ENCODE data around the gene GPR141.

GPR141 gene

GRCh38 chr7:37686556-37687345, 3.2 kb downstream of the GPR141 start:
- Histone ChIP-seq H3K4me1 (ENCODE audit: control insufficient read depth in 1 of 2, insufficient read depth in 2 of 2, low read length in 2 of 2) (no peaks in the 10 kb centered on the region), H4K12ac (ENCODE audit: low read depth, low read length) (no peak overlapping the region), H2AFZ (ENCODE audit: insufficient read depth, low read length, poor library complexity) (no peak overlapping the region), H3K9ac (ENCODE audit: low read length) (no peak overlapping the region), H2BK12ac (ENCODE audit: low read length) (no peak overlapping the region), H3K18ac (ENCODE audit: low read length) (no peak overlapping the region), H2BK5ac (ENCODE audit: low read depth, low read length, poor library complexity) (no peak overlapping the region), H4K8ac (ENCODE audit: low read depth, low read length) (no peak overlapping the region), H3K14ac (ENCODE audit: low read length) (no peak overlapping the region), H3K4ac (ENCODE audit: low read depth, low read length) (no peak overlapping the region), H4K91ac (ENCODE audit: low read depth, low read length) (no peak overlapping the region), H3K36me3 (ENCODE audit: control insufficient read depth in 1 of 2, insufficient read depth in 2 of 2, low read length in 2 of 2) (no peaks in the 10 kb centered on the region), H3K4me3 (ENCODE audit: low read depth, low read length) (no peak overlapping the region), H2AK5ac (ENCODE audit: low read length) (no peak overlapping the region), H3K23ac (ENCODE audit: low read length) (no peak overlapping the region), H3K79me2 (ENCODE audit: control insufficient read depth, insufficient read depth, low read length, poor library complexity) (no peaks in the 10 kb centered on the region), H3K27me3 (ENCODE audit: insufficient read depth, low read length) (no peaks in the 10 kb centered on the region), H3K4me2 (ENCODE audit: low read length) (no peak overlapping the region), H2BK120ac (ENCODE audit: insufficient read depth, low read length, poor library complexity) (no peak overlapping the region), H3K27ac (ENCODE audit: low read depth, low read length) (no peak overlapping the region), H3K9me3 (ENCODE audit: insufficient read depth, low read depth, low read length) (no peaks in the 10 kb centered on the region), H3K79me1 (ENCODE audit: low read length) (no peaks in the 10 kb centered on the region)
- DNase-seq: no peak
- WGBS (ENCODE audit: extremely low coverage, insufficient coverage, insufficient read length): no CpG with 5 or more reads among the region's 4 CpGs

- Histone ChIP-seq H3K79me2 (ENCODE audit: control insufficient read depth, insufficient read depth, low read length, poor library complexity) (no peaks in the 10 kb centered on the region), H2BK5ac (ENCODE audit: low read depth, low read length, poor library complexity) (no peak overlapping the region), H3K36me3 (ENCODE audit: control insufficient read depth in 1 of 2, insufficient read depth in 2 of 2, low read length in 2 of 2) (no peaks in the 10 kb centered on the region), H3K18ac (ENCODE audit: low read length) (no peak overlapping the region), H3K9ac (ENCODE audit: low read length) (no peak overlapping the region), H3K4me2 (ENCODE audit: low read length) (no peak overlapping the region), H4K12ac (ENCODE audit: low read depth, low read length) (no peak overlapping the region), H3K27me3 (ENCODE audit: insufficient read depth, low read length) (no peaks in the 10 kb centered on the region), H3K4me1 (ENCODE audit: control insufficient read depth in 1 of 2, insufficient read depth in 2 of 2, low read length in 2 of 2) (peaks cover 4 to 7% of the 10 kb centered on the region in 2 experiments), H2BK12ac (ENCODE audit: low read length) (no peak overlapping the region), H2AK5ac (ENCODE audit: low read length) (no peak overlapping the region), H3K4me3 (ENCODE audit: low read depth, low read length) (no peak overlapping the region), H3K27ac (ENCODE audit: low read depth, low read length) (no peak overlapping the region), H4K8ac (ENCODE audit: low read depth, low read length) (no peak overlapping the region), H3K9me3 (ENCODE audit: insufficient read depth, low read depth, low read length) (no peaks in the 10 kb centered on the region), H2BK120ac (ENCODE audit: insufficient read depth, low read length, poor library complexity) (no peak overlapping the region), H3K79me1 (ENCODE audit: low read length) (no peaks in the 10 kb centered on the region), H3K4ac (ENCODE audit: low read depth, low read length) (no peak overlapping the region), H2AFZ (ENCODE audit: insufficient read depth, low read length, poor library complexity) (no peak overlapping the region), H4K91ac (ENCODE audit: low read depth, low read length) (no peak overlapping the region), H3K14ac (ENCODE audit: low read length) (no peak overlapping the region), H3K23ac (ENCODE audit: low read length) (no peak overlapping the region)
- no peak for DNase-seq
- no CpG with 5 or more reads among the region's 11 CpGs for WGBS (ENCODE audit: extremely low coverage, insufficient coverage, insufficient read length)
Measured at GRCh38 chr7:37690206-37690605, 6.6 kb downstream of the GPR141 start.

DNA sequence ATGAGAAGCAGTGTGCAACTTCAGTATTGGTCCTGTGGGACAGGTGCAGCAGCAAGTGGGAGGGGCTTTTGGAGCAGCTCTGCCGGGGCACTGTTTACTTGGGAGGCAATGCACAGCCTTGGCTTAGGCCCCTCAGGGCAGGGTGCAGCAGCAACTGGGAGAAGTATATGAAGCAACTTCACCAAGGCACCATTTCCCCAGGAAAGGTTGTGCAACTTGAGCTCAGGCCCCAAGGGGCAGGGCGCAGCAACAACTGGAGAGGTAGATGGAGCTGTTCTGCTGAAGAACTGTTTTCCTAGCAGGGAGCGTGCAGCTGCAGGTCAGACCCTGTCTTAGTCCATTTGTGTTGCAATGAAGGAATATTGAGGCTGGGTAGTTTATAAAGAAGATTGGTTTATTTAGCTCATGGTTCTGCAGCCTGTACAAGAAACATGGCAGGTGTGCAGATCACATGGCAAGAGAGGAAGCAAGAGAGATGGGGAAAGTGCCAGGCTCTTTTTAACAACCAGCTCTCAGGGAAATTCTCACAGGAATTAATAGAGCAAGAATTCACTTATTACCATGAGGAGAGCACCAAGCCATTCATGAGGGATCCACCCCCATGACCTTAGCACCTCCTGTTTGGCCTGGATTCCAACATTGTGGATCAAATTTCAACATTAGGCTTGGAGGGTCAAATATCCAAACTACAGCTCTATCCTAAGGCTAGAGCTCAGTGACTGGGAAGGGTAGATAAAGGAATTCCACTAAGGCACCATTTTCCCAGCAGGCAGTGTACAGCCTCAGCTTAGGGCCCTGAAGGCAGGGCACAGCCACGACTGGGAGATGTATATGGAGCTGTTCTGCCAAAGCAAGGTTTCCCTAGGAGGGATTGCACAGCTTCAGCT, 10.9 kb downstream of the GPR141 start:
- Histone ChIP-seq H2BK120ac (ENCODE audit: insufficient read depth, low read length, poor library complexity) (no peak overlapping the region), H3K9me3 (ENCODE audit: insufficient read depth, low read depth, low read length) (no peaks in the 10 kb centered on the region), H3K27me3 (ENCODE audit: insufficient read depth, low read length) (no peaks in the 10 kb centered on the region), H3K14ac (ENCODE audit: low read length) (no peak overlapping the region), H2AK5ac (ENCODE audit: low read length) (no peak overlapping the region), H3K27ac (ENCODE audit: low read depth, low read length) (no peak overlapping the region), H4K91ac (ENCODE audit: low read depth, low read length) (no peak overlapping the region), H3K4me3 (ENCODE audit: low read depth, low read length) (no peak overlapping the region), H3K4ac (ENCODE audit: low read depth, low read length) (no peak overlapping the region), H2AFZ (ENCODE audit: insufficient read depth, low read length, poor library complexity) (no peak overlapping the region), H3K23ac (ENCODE audit: low read length) (no peak overlapping the region), H3K36me3 (ENCODE audit: control insufficient read depth in 1 of 2, insufficient read depth in 2 of 2, low read length in 2 of 2) (no peaks in the 10 kb centered on the region), H2BK12ac (ENCODE audit: low read length) (no peak overlapping the region), H3K9ac (ENCODE audit: low read length) (no peak overlapping the region), H3K4me1 (ENCODE audit: control insufficient read depth in 1 of 2, insufficient read depth in 2 of 2, low read length in 2 of 2) (peaks cover 5 to 7% of the 10 kb centered on the region in 2 experiments), H3K79me1 (ENCODE audit: low read length) (no peaks in the 10 kb centered on the region), H4K8ac (ENCODE audit: low read depth, low read length) (no peak overlapping the region), H4K12ac (ENCODE audit: low read depth, low read length) (no peak overlapping the region), H3K4me2 (ENCODE audit: low read length) (no peak overlapping the region), H3K79me2 (ENCODE audit: control insufficient read depth, insufficient read depth, low read length, poor library complexity) (no peaks in the 10 kb centered on the region), H2BK5ac (ENCODE audit: low read depth, low read length, poor library complexity) (no peak overlapping the region), H3K18ac (ENCODE audit: low read length) (no peak overlapping the region)
- no CpG with 5 or more reads among the region's 4 CpGs for WGBS (ENCODE audit: extremely low coverage, insufficient coverage, insufficient read length)
- DNase-seq: peak; percentile 39 to 51

DNA sequence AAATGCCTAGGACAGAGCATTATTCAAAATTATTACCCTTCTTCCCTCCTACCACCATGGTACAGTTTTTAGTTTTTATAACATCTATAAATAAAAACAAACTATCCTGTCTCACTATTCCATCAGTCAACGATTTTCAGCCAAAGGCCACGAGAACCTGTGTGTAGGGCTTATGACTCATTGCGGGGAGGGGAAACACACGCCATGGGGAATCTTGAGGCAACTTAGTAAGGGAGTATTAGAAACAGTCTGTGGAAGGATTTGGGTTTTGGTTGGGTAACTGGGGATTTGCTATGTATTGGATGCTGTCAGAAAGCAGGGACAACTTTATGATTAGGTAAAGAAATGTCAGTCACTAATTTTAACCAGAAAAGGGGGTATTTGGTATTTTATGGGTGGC, 14.7 kb downstream of the GPR141 start:
- Histone ChIP-seq H3K27ac (ENCODE audit: low read depth, low read length) (no peak overlapping the region), H3K9me3 (ENCODE audit: insufficient read depth, low read depth, low read length) (no peaks in the 10 kb centered on the region), H4K8ac (ENCODE audit: low read depth, low read length) (no peak overlapping the region), H4K12ac (ENCODE audit: low read depth, low read length) (no peak overlapping the region), H3K18ac (ENCODE audit: low read length) (no peak overlapping the region), H3K4me3 (ENCODE audit: low read depth, low read length) (no peak overlapping the region), H2BK120ac (ENCODE audit: insufficient read depth, low read length, poor library complexity) (no peak overlapping the region), H2AFZ (ENCODE audit: insufficient read depth, low read length, poor library complexity) (no peak overlapping the region), H3K36me3 (ENCODE audit: control insufficient read depth in 1 of 2, insufficient read depth in 2 of 2, low read length in 2 of 2) (no peaks in the 10 kb centered on the region), H3K4me1 (ENCODE audit: control insufficient read depth in 1 of 2, insufficient read depth in 2 of 2, low read length in 2 of 2) (peaks cover 5 to 7% of the 10 kb centered on the region in 2 experiments), H3K79me1 (ENCODE audit: low read length) (no peaks in the 10 kb centered on the region), H3K9ac (ENCODE audit: low read length) (no peak overlapping the region), H3K23ac (ENCODE audit: low read length) (no peak overlapping the region), H2BK12ac (ENCODE audit: low read length) (no peak overlapping the region), H2BK5ac (ENCODE audit: low read depth, low read length, poor library complexity) (no peak overlapping the region), H3K79me2 (ENCODE audit: control insufficient read depth, insufficient read depth, low read length, poor library complexity) (no peaks in the 10 kb centered on the region), H3K4me2 (ENCODE audit: low read length) (no peak overlapping the region), H3K4ac (ENCODE audit: low read depth, low read length) (no peak overlapping the region), H3K14ac (ENCODE audit: low read length) (no peak overlapping the region), H2AK5ac (ENCODE audit: low read length) (no peak overlapping the region), H3K27me3 (ENCODE audit: insufficient read depth, low read length) (no peaks in the 10 kb centered on the region), H4K91ac (ENCODE audit: low read depth, low read length) (no peak overlapping the region)
- WGBS (ENCODE audit: extremely low coverage, insufficient coverage, insufficient read length): no CpG with 5 or more reads among the region's 4 CpGs
- peak in 1 of 2 donors; percentile 17 for DNase-seq
